ENCODE measurements around the gene KBTBD4.

KBTBD4 gene

GRCh38 chr11:47578524-47579494, at the start of gene KBTBD4, which contains the start of gene NDUFS3:
Gene KBTBD4, minus strand, starts transcription at chr11:47578970. Its CDS starts 19 bp downstream, at chr11:47578951.
Gene NDUFS3, plus strand, starts transcription at chr11:47579074. Its CDS starts 18 bp downstream, at chr11:47579092.
- in situ Hi-C loops (cut with MboI; ENCODE audit: low pct_unique_long_range_greater_than_20kb, low sequenced_read_pairs): no loop called here
- peak; percentile 94 for DNase-seq

GRCh38 chr11:47628026-47628425, 49.3 kb upstream of the KBTBD4 start:
- no peak for DNase-seq
- in situ Hi-C loops (cut with MboI; ENCODE audit: low pct_unique_long_range_greater_than_20kb, low sequenced_read_pairs): loop anchor here (25.0 kb wide), 1 partner anchor 209 kb away; the partner anchor contains the start of gene NUP160

GRCh38 chr11:47626234-47626633, 47.5 kb upstream of the KBTBD4 start:
- in situ Hi-C loops (cut with MboI; ENCODE audit: low pct_unique_long_range_greater_than_20kb, low sequenced_read_pairs): loop anchor here (25.0 kb wide), 1 partner anchor 211 kb away; the partner anchor contains the start of gene NUP160
- no peak for DNase-seq

GRCh38 chr11:47620836-47621378, 42.1 kb upstream of the KBTBD4 start:
- in situ Hi-C loops (cut with MboI; ENCODE audit: low pct_unique_long_range_greater_than_20kb, low sequenced_read_pairs): no loop called here
- DNase-seq: no peak

GRCh38 chr11:47617417-47617809, 38.6 kb upstream of the KBTBD4 start:
- in situ Hi-C loops (cut with MboI; ENCODE audit: low pct_unique_long_range_greater_than_20kb, low sequenced_read_pairs): loop anchor here (10.0 kb wide), 1 partner anchor 63 kb away; the partner anchor contains the start of gene CELF1
- no peak for DNase-seq

GRCh38 chr11:47616726-47617416, 38.1 kb upstream of the KBTBD4 start:
- DNase-seq: peak; percentile 85
- in situ Hi-C loops (cut with MboI; ENCODE audit: low pct_unique_long_range_greater_than_20kb, low sequenced_read_pairs): loop anchor here (10.0 kb wide), 1 partner anchor 62 kb away; the partner anchor contains the start of gene CELF1

- DNase-seq: no peak
- in situ Hi-C loops (cut with MboI; ENCODE audit: low pct_unique_long_range_greater_than_20kb, low sequenced_read_pairs): loop anchor here (10.0 kb wide), 1 partner anchor 60 kb away; the partner anchor contains the start of gene CELF1
Measured at GRCh38 chr11:47615249-47615648, 36.5 kb upstream of the KBTBD4 start.

GRCh38 chr11:47611348-47611794, 32.6 kb upstream of the KBTBD4 start:
- in situ Hi-C loops (cut with MboI; ENCODE audit: low pct_unique_long_range_greater_than_20kb, low sequenced_read_pairs): loop anchor here (10.0 kb wide), 1 partner anchor 57 kb away; the partner anchor contains the start of gene CELF1
- peak; percentile 85 for DNase-seq

- no peak for DNase-seq
- in situ Hi-C loops (cut with MboI; ENCODE audit: low pct_unique_long_range_greater_than_20kb, low sequenced_read_pairs): loop anchor here (10.0 kb wide), 1 partner anchor 55 kb away; the partner anchor contains the start of gene CELF1
Measured at GRCh38 chr11:47609675-47610074, 30.9 kb upstream of the KBTBD4 start.

GRCh38 chr11:47607380-47607779, 28.6 kb upstream of the KBTBD4 start:
- DNase-seq: no peak
- in situ Hi-C loops (cut with MboI; ENCODE audit: low pct_unique_long_range_greater_than_20kb, low sequenced_read_pairs): no loop called here

GRCh38 chr11:47606731-47607130, 28.0 kb upstream of the KBTBD4 start:
- in situ Hi-C loops (cut with MboI; ENCODE audit: low pct_unique_long_range_greater_than_20kb, low sequenced_read_pairs): no loop called here
- no peak for DNase-seq

- DNase-seq: no peak
- in situ Hi-C loops (cut with MboI; ENCODE audit: low pct_unique_long_range_greater_than_20kb, low sequenced_read_pairs): no loop called here
Measured at GRCh38 chr11:47605921-47606320, 27.2 kb upstream of the KBTBD4 start.

- DNase-seq: no peak
- in situ Hi-C loops (cut with MboI; ENCODE audit: low pct_unique_long_range_greater_than_20kb, low sequenced_read_pairs): no loop called here
Measured at GRCh38 chr11:47603295-47603694, 24.5 kb upstream of the KBTBD4 start.

GRCh38 chr11:47599902-47600301, 21.1 kb upstream of the KBTBD4 start:
- in situ Hi-C loops (cut with MboI; ENCODE audit: low pct_unique_long_range_greater_than_20kb, low sequenced_read_pairs): no loop called here

GRCh38 chr11:47595967-47596366, 17.2 kb upstream of the KBTBD4 start:
- DNase-seq: no peak
- in situ Hi-C loops (cut with MboI; ENCODE audit: low pct_unique_long_range_greater_than_20kb, low sequenced_read_pairs): no loop called here

More at GRCh38 chr11:47599902-47600301, 21.1 kb upstream of the KBTBD4 start:
- no peak for DNase-seq

- in situ Hi-C loops (cut with MboI; ENCODE audit: low pct_unique_long_range_greater_than_20kb, low sequenced_read_pairs): no loop called here
- DNase-seq: no peak
Measured at GRCh38 chr11:47595029-47595428, 16.3 kb upstream of the KBTBD4 start.

- no peak for DNase-seq
- in situ Hi-C loops (cut with MboI; ENCODE audit: low pct_unique_long_range_greater_than_20kb, low sequenced_read_pairs): no loop called here
Measured at GRCh38 chr11:47593934-47594855, 15.4 kb upstream of the KBTBD4 start, which contains the start of gene C1QTNF4. Gene C1QTNF4, minus strand, starts transcription at chr11:47594411. Its CDS starts 3,601 bp downstream, at chr11:47590810.

- DNase-seq: no peak
- in situ Hi-C loops (cut with MboI; ENCODE audit: low pct_unique_long_range_greater_than_20kb, low sequenced_read_pairs): no loop called here
Measured at GRCh38 chr11:47593492-47593933, 14.7 kb upstream of the KBTBD4 start.

Measured in KBM-7 (cell line).